HG03097 (cell line): Measurements from ENCODE around the gene WASHC3.
A peak's percentile ranks its signal among the peaks of the same experiment; 100 is the strongest.
"Not testable (repeated sequence)": the region's sequence is repeated elsewhere in the genome, so short reads cannot be mapped to it uniquely, and the experiment has no call there.

Source experiments
- ATAC-seq: cut with Tn5 transposase; IDR thresholded peaks from one replicate; pipeline ENCODE4 v1.9.1; 2021; ENCODE audit not compliant: unreplicated experiment, low FRiP score

Gene WASHC3

DNA sequence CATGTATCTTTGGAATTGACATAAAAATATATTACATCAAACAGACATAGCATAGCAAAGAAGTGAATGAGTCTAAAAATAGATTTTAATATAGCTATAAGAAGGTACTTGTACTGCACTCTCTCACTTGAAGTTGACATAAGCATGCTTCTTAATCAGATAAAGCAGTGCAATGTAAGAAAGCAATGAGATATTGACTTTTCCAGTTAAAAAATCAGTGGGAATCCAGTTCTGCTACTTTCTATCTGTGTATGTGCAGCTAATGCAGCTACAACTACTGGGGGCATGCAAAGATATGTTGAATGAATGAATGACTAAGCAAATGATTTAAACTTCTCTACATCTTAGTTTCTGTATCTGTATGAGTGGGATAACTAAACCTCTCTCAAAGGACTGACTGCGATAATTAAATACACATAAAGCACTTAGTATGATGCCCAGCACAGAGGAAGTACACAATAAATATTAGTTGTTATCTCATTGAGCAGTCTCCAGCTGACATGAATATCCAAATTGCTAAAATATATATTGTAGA lies 10.3 kb downstream of the WASHC3 start:
- ATAC-seq, result no peak

- ATAC-seq, result no peak
Measured at GRCh38 chr12:102050660-102051430, 10.9 kb downstream of the WASHC3 start.

DNA sequence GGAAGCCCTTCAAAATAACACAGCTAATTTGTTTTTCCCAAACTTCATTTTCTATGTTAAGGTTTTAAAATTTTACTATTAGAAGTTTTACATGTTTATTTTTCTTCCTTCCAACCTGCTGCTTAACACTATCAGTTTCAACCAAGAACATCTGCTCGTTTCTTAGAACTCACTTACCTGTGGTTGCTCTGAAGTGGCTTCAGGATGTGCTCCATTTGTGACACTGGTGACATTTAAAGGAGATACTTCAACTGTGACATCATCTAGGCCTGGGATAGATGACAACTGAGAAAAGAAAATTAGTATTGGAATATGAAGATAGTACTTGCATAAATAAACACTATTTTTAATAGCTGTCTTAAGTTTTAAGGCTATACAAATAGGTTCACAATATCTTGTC lies 17.9 kb downstream of the WASHC3 start:
- peak; percentile 81 for ATAC-seq

DNA sequence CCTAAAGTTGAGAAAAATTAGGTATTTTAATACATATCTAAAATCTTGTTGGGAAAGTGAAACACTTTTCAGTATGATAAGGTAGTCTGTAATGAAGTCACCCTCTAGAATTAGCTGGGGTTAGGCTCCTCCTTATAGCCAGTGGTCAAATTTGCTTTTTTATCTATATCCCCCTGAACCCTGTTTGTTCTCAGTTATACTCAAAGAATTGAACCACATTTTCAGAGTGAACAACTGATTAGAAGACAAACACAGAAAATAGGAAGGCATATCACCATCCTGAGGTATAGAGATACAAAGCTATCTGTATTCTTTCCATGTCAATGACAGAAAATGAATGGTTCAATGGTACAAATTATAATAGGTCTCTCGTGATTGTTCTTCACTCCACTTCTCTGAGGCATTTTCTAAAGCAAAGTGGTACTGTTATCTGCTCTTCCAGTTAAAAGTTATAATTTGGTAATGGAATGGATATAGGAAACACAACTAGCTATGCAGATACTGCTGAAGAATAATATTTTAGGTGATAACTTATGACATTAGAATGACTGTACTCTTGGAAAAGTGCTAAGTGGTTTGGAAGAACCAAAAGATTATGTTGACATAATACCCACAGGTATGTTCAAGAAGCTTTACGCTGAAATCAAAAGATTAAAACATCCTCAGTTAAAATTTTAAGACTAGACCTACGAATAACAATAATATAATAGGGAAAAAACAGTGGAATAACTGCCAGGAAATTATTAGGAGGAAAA lies 27.6 kb downstream of the WASHC3 start:
- ATAC-seq, result no peak

DNA sequence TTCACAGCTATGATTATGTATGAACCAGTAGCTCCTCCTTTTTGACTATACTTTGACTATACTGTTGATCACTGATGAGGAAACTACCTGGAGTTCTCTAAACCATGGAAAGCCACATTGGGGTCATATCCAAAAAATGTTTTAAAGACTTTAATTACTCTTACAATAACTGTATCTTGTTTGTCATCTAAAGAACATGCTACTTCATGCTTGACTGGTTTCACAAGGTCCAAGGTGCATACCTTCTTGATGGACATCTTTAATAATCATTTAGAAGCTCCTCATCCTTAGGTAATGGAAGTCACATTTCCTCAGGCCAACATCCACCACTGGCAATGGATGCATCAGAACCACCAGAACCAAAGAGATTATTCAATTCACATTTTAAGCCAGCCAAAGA lies 29.9 kb downstream of the WASHC3 start:
- no peak for ATAC-seq

- ATAC-seq, result no peak
Measured at GRCh38 chr12:102029141-102029540, 32.6 kb downstream of the WASHC3 start.

DNA sequence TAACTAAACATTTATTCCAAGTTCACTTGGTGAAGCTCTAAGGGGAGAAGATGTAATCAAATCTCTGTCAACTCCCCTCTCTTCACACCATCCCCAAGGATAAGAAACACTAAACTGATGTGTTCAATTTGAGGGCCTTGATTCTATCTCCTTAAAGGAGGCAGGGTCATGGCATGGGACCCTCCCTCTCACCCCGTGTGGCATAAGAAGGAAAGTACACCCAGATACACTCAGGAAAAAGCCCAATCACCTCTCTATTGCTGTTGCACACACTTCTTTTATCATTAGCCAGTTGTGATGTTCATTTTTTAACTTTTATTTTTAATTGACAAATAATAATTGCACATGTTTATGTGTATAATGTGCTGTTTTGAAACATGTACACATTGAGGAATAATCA lies 35.1 kb downstream of the WASHC3 start:
- ATAC-seq, result no peak

DNA sequence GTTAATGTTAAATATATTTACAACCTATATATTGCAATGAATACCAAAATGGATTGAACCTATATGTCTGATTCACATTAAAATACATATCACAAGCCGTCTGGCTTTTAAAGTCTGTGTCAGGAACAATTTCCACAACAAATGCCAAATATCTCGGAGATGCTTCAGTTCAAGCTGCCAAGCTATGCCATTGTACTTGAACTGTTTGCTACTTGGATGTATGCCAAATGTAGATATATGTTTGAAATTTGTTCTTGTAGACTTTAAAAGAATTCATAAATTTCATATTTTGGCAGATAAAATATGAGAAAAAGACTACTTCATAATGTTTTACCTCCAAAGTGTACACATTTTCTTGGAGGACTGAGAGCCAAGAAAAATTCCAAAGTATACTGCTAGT lies 37.0 kb downstream of the WASHC3 start:
- no peak for ATAC-seq

DNA sequence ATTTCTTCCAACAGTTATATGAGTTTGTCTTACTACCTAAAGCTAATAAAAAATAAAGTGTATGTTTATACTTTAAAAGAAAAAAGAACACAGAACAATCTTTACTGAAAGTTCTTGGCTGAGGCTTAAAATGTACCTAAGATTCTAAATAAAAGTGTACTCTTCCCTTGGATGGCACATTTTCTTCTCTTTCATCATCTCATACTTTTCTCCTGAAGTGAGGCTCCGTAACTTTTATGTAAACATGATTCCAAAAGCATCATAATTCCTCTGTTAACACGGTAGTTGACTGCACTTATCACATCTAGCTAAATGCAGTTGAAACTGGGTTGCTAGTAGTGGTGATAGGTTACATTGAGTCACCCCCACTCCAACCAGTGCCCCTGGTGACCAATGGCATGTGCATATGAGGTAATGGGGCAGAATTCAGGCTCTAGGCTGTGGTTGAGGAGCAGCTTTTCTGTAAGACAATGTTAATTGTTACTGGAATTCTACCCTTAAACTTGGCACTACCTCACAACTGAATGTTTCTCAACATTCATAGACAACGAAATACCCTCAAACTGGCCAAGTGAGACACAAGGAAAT lies 38.4 kb downstream of the WASHC3 start:
- no peak for ATAC-seq

DNA sequence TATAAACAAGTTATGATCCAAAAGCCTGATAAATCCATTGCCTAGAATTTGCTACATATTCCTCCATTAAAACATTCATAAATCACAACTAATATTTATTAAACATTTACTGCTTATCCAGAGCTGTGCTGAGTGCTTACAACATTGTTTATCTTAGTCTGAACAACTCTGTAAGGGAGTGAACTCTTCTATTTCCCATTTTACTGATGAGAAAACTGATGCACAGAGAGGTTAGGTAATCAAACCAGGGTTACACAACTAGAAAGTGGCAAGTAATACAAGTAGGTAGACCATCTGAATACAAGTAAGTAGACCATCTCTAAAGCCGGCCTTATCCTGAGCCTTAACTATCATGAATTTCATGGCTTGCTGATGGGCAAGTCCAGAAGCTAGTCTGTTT lies 39.5 kb downstream of the WASHC3 start:
- ATAC-seq, result no peak

- ATAC-seq, result no peak
Measured at GRCh38 chr12:102021540-102022246, 40.1 kb downstream of the WASHC3 start.

GRCh38 chr12:102018607-102019006 lies 43.2 kb downstream of the WASHC3 start:
- ATAC-seq, result not testable (repeated sequence)

DNA sequence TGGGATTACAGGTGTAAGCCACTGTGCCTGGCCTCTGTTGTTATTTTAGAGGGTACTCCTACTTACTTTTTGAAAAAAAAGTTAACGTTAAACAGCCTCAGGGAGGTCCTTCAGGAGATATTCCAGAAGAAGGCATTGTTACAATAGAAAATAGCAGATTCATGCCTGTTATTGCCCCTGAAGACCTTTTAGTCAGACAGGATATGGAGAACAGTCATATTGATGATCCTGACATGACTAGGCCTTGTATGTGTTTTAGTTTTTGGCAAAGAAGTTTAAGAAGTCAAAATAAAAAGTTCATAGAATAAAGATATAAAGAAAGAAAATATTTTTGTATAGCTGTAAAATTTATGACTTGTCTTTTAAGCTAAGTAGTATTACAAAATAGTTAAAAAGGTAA lies 45.3 kb downstream of the WASHC3 start:
- no peak for ATAC-seq

DNA sequence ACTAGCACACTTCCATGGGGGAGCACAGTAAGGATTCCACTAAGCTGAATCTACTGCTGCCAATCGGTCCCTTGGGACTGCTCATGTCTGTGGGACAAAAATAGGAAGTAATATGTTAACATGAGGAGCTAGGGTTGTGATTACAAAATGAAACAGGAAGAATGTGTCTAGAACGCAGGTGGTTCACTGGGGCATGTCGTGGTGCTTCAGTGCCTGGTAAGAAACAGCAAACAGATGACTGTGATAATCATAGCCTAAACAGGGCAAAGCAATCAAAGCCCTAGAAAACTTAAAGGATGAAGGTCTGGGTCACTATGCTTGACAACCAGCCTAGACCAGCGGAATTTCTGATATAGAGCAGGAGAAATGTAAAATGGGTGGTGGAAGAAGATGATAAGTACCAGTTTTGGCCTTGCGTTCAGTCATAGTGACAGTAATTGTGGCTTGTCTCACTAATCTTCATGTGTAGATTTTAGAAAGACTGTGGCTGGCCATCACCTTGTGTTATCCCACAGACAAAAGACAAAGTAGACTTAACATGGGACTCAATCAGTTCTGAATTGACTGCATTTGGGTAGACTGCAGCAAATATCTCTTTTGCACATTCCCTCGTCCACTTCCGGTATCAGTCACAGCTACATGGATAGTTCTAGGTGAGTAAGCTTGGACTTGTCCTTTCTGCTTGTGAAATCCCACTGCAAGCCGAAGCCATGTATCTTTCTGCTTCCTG lies 51.4 kb downstream of the WASHC3 start:
- ATAC-seq, result peak; percentile 79

DNA sequence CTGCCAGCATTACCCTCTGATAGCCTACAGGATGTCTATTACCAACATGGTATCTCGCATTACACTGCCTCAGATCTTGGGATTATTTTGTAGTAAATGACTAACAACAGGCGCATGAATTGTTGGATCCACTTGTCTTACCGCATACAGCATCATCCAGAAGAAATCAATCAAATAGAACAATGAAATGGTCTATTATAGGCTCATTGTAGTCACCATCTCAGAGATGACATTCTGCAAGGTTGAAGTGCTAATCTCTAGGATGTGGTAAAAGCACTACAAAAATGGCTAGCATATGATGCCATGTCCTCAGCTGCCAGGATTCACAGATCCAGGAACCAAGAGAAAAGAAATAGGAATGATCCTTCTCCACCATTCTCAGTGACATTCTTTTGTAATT lies 52.0 kb downstream of the WASHC3 start:
- ATAC-seq, result no peak

DNA sequence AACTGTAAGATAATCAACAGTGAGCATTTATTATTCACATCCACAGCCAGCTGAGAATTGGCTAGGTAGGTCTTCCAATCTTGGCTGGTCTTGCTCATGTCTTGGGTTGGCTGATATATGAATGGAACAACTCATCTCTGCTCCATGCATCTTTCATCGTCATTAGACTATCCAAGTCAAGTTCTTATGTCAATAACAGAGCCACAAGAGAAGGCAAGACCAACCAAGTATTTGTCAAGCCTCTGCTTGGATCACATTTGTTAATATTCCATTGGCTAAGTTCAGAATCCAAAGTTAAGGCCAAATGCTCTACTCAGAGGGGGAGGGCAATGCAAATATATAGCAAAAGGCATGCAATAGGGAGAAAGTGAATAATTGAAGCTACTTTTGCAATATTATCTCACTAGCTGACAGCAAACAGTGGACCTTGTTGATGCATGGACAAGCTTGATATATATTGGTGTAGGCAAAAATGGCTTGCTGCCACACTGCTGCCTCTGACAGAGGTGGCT lies 53.1 kb downstream of the WASHC3 start:
- no peak for ATAC-seq

DNA sequence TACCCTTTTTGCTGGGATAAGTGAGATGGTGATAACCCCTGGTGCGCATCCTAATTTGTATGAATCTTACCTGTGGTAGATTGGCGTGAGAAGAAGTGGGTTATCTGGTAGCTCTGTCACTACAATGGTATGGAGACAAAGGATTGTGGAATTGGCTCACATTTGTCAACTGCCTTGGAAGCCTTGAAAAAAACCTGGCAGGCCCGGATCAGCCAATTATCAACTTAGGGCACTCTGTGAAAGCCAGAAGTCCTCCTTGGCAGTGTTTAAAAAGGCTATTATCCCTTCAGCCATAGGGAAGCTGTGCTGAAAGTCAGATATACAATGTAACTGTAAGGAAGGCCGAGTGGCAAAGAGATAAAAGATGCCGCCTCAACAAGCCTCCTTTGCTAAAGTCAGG lies 56.5 kb downstream of the WASHC3 start:
- no peak for ATAC-seq

GRCh38 chr12:101997102-101997501 lies 64.7 kb downstream of the WASHC3 start:
- ATAC-seq, result no peak

GRCh38 chr12:101995684-101996083 lies 66.1 kb downstream of the WASHC3 start:
- ATAC-seq, result no peak

- no peak for ATAC-seq
Measured at GRCh38 chr12:101992091-101992490, 69.7 kb downstream of the WASHC3 start.
